Measurements from ENCODE around the gene LRRC36. TPM values are rescaled to one million over a fixed set of nuclear protein-coding genes. Genes with fewer than 3 reads are reported as not detected.

Gene LRRC36
- total RNA-seq, 6 experiments from 2014 or later, result not detected

GRCh38 chr16:67279296-67280089 is 47.1 kb upstream of the LRRC36 start, which contains the start of gene PLEKHG4:
Gene PLEKHG4, plus strand, starts transcription at chr16:67279532. Its CDS starts 513 bp downstream, at chr16:67280045.
- H3K36me3 Mint-ChIP-seq (ENCODE audit: low read depth), result peaks cover 13% of the 10 kb centered on the region
- H3K27ac Mint-ChIP-seq, result peak within 1 kb of the TSS; percentile 99
- peak; percentile 36 for DNase-seq
- TF ChIP-seq CTCF (IDR thresholded peaks at IDR 0.05), result peak; percentile 78
- no peaks in the 10 kb centered on the region for H3K9me3 Mint-ChIP-seq
- H3K27me3 Mint-ChIP-seq (ENCODE audit: insufficient read depth), result peaks cover 4% of the 10 kb centered on the region; the same call in 1 of the 2 replicates
- peaks cover 39% of the 10 kb centered on the region for H3K4me1 Mint-ChIP-seq (ENCODE audit: low read depth)
- H3K4me3 Mint-ChIP-seq, result peak within 1 kb of the TSS; percentile 86

- Mint-ChIP-seq H3K27ac (peak overlapping the region; percentile 42; the same call in 1 of the 2 replicates), H3K4me3 (peak overlapping the region; percentile 17; the same call in 1 of the 2 replicates), H3K27me3 (ENCODE audit: insufficient read depth) (peaks cover 4% of the 10 kb centered on the region; the same call in 1 of the 2 replicates), H3K36me3 (ENCODE audit: low read depth) (peaks cover 13% of the 10 kb centered on the region), H3K4me1 (ENCODE audit: low read depth) (peaks cover 39% of the 10 kb centered on the region), H3K9me3 (no peaks in the 10 kb centered on the region)
- TF ChIP-seq CTCF (IDR thresholded peaks at IDR 0.05), result no peak
- DNase-seq, result no peak
Observed at GRCh38 chr16:67280090-67281015, 46.3 kb upstream of the LRRC36 start.

- peaks cover 13% of the 10 kb centered on the region for H3K36me3 Mint-ChIP-seq (ENCODE audit: low read depth)
- H3K27ac Mint-ChIP-seq, result no peak overlapping the region
- H3K9me3 Mint-ChIP-seq, result no peaks in the 10 kb centered on the region
- DNase-seq, result no peak
- peaks cover 31% of the 10 kb centered on the region for H3K4me1 Mint-ChIP-seq (ENCODE audit: low read depth)
- no peak overlapping the region for H3K4me3 Mint-ChIP-seq
- H3K27me3 Mint-ChIP-seq (ENCODE audit: insufficient read depth), result peaks cover 6% of the 10 kb centered on the region
- no peak for TF ChIP-seq CTCF (IDR thresholded peaks at IDR 0.05)
Observed at GRCh38 chr16:67281536-67282446, 44.8 kb upstream of the LRRC36 start.

- H3K9me3 Mint-ChIP-seq, result no peaks in the 10 kb centered on the region
- peaks cover 6% of the 10 kb centered on the region for H3K27me3 Mint-ChIP-seq (ENCODE audit: insufficient read depth)
- TF ChIP-seq CTCF (IDR thresholded peaks at IDR 0.05), result no peak
- no peak for DNase-seq
- peaks cover 13% of the 10 kb centered on the region for H3K36me3 Mint-ChIP-seq (ENCODE audit: low read depth)
- peaks cover 25% of the 10 kb centered on the region for H3K4me1 Mint-ChIP-seq (ENCODE audit: low read depth)
- no peak overlapping the region for H3K4me3 Mint-ChIP-seq
- no peak overlapping the region for H3K27ac Mint-ChIP-seq
Observed at GRCh38 chr16:67282447-67282805, 44.2 kb upstream of the LRRC36 start.
